ENCODE measurements around the gene CCDC182.

Gene CCDC182

DNA sequence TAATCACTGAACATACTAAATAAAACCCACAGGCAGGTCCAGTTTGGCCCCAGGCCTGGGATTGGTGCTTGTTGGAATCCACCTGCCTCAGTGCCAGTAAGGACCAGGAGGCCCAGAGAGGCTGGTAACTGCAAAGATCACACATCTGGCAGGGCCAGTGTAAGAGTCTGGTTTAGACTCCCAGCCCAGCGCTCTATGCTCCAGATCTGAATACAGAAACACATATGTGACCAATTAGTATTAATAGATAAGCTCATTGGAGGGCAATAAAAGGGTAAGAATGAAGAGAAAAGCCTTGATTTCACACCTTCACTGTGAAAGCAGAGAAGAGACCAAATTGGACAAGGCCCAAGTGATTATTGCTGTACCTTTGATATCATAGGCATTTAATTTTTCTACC lies 13.6 kb upstream of the CCDC182 start:
- FAIRE-seq (no peak), DNase-seq (ENCODE audit: insufficient read length, low spot score) (no peak)

DNA sequence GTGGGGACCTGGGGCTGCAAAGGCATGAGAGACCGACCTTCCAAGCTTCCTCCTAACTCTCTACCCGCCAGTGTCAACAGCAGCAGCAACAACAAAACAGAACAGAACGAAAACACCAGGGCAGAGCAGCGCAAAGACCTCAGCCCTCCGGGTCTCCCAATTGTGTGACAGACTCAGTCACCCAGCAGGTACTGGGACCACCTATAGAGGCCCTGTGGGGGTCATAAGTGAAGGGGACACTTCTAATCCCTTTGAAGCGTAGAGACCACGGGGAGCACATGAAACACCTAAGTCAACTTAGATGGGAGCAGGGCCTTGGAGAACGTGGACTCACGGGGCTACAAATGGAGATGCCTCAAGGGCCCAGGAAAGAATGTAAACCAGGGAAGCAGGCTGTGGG lies 12.6 kb upstream of the CCDC182 start:
- no peak for DNase-seq (ENCODE audit: insufficient read length, low spot score)
- no peak for FAIRE-seq

DNA sequence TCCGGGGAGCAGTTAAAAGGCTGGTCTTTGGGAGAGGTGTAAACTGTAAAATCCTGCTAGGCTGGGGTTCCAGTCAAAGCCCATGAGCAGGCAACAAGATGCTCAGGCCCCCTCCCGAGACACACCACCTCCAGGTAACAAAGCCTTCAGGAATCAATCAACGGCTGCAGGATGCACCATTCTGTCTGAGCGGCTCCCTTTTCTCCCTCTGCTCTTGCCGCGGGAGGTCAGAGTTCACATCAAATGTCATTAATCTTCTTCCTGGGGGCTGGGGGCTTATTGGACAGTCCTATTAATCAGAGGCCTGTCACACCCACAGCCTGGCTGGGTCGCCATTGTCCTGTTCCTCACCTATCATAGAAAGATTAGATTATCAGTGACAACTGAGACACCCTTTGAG lies 11.9 kb upstream of the CCDC182 start:
- no peak for DNase-seq (ENCODE audit: insufficient read length, low spot score)
- no peak for FAIRE-seq

DNA sequence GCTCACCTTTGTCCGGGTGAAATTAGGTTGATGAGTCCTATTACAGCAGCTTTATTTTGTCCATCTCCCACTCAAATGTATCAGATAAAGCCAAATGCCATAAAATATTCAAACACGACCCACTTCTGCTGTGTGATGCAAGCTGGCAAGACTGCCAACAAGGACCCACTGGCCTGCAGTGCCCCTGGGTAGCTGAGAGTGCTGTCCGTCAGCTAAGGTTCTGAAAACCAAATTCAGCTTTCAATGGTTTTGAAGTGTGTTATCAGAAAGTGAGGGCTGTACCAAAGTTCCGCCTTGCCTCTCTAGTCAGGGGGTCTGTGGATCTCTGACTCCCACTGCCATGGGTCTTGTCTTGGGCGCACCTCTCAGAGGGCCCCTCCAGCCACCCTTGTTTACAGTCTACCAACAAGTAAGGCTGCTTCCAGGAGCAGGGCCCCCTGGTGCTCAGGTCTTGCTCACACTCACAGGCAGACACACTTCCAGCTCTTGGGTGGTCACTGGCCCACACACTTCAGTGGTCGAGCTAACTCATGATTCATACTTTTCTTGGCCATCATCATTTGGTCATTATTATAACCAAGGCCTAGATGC lies 10.5 kb upstream of the CCDC182 start:
- no peak for FAIRE-seq
- DNase-seq (ENCODE audit: insufficient read length, low spot score) = no peak

DNA sequence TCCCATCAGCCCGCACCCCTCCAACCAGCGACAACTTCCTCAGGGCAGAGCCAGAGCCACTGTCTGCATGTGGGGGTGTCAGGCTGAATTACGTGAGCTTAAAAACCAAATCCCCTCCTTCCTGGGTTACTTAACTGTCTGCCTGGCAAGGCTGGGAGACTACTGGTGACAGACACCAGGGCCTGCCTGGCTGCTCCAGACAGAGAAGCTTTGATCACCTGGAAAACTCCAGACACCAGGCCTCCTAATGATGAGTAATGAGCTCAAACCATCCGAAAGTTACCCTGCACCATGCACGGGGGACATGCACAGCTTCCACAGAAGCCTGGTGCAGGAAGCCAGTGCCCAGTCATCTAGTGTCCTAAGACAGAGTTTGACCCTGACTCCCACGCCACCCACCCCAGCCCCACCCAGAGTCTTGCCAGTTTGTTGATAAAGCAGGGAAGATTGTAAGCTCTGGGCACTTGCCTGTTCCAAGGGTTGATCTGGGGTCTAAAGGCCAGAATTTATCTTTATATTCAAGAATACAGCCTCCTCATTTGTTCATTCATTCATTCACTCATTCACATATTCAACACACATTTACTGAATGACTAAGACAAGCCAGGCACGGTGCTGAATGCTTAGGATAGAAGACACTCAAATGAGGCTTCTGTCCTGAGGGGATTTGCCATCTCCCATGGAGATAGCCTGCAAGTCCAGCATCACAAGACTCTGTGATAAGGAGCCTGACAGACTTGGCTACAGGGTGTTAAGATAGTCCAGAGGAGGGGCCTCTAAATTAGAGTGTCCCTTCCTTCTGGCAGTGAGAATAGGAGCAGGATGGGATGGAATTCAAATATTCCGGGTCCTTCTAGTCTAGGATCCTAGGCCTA lies 7.2 kb upstream of the CCDC182 start:
- FAIRE-seq = no peak
- DNase-seq (ENCODE audit: insufficient read length, low spot score) = no peak

DNA sequence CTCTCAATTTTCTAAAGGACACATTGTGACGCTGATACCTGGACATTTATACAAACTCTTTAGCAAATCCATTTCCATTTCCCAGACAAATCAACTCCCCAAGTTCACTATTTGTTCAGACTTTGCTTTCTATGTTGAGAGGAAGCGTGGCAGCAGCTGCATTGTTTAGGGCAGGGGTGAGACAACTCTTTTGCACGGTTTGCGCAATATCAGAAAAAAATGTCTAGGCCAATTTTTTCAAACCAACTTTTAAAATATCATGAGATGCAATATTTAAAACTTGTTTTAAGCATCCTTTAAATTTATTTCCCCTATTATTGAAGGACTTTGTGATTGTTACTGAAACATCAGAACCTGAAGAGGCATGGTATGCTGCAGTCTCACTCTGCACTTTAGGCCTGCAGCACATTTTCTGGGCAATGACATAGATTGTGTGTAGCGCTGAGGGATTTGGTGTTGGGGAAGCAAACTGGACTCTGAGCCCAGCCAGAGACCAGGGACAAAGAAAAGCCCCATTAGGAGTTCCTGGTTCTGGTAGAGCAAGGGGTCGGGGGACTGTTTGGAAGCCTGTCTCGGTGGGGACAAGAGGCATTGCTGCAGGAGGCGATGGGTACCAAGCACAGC lies 6.4 kb upstream of the CCDC182 start:
- DNase-seq (ENCODE audit: insufficient read length, low spot score) (no peak), FAIRE-seq (no peak)

DNA sequence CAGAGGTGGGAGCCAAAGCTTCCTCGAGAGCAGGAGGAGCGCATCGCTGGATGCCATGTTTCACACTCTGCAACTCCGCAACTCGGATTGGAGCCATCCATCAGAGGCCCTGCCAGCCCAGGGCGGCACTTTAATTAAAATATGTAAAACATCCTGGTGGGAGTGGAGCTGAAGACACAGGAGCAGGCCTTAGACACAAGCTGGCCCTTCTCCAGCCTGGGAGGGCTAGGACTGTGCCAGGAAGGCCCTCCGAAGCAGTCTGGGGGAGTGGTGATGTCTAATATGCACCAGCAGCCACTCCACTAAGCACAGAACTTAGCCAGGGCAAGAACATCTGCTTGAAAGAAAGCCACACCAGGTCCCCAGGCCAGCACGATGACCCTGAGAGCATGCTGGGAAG lies 5.8 kb upstream of the CCDC182 start:
- no peak for DNase-seq (ENCODE audit: insufficient read length, low spot score)
- no peak for FAIRE-seq

DNA sequence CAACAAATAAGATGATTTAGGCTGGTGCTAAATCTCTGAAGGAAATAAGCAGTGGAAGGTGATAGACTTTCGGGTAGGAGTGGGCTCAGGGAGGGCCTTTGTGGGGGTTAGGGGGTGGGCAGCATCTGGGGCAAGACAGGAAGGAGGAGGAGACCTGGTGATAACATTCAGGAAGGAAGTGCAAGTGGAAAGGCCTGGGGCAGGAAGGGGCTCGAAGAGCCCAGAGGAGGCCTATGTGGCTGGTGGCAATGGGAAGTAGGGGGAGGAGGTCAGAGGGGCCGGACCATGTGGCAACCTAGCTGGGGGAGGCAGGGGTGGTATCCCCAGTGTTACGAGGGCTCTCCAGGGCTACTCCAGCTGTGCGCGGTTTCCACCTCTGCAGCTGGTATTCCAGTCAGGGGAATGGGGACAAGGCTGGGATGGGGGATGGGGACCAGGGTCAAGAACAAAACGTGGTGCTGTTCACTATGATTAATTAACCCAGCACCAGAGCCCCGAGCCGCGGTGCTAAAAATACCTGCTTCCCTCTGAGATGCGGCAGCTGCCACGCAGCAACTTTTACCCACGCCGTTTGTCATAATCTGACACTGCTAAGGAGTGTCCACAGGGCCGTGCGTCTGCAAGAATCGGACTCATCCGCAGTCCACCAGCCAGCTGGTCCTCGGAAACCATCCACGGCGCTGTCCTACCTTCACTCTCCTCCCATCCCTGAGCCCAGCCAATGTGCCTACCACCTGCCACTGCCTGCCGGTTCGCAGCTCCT lies 5.2 kb upstream of the CCDC182 start:
- no peak for FAIRE-seq
- no peak for DNase-seq (ENCODE audit: insufficient read length, low spot score)

DNA sequence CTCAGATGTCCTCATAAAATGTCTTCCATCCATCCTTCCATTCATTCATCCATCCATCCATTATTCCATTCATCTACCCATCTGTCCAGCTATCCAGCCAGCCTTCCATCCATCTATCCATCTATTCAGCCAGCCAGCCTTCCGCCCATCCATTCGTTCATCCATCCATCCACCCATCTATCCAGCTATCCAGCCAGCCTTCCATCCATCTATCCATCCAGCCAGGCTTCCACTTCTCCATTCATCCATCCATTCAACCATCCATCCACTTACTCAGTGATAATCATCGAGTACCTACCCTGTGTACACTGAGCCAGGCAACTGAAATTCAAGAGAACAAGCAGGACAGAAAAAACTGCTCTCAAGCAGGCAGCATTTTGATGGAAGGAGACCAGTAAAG lies 4.6 kb upstream of the CCDC182 start:
- FAIRE-seq = no peak
- DNase-seq (ENCODE audit: insufficient read length, low spot score) = no peak

DNA sequence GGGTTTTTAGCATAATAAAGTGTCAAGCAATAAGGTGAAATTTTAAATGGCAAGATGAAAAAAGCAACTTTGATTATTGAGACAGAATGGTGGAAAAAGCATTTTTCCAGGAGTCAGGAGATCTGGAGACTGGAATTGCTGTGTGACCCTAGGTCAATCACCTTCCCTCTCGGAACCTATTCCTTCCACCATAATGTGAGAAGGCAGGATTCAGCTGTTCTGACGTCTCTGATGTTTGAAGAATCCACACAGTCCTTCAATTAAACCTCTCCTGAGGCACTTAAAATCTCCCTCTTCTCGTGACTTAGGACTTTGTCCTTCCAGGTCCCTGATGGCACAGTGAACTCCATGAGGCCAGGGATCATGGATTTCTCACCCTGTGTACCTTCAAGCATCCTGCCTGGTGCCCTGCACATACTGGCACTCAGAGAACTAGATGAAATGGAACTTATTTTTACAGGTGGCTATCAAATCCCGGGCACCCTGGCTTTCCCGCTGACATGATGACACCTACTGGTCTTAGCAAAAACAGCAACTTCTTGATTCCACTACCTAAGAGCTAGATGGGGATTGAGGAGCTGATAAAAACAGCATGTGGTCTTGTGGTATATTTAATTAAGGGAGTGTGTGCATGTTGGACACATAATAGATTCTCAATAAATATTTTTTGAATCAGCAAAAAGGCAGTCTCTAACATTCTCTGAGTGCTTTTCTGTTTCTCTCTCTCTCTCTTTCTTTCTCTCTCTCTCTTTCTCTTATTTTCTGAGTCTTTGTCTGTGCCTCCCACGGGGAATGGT lies 2.3 kb upstream of the CCDC182 start:
- peak; percentile 44 for DNase-seq (ENCODE audit: insufficient read length, low spot score)
- peak; percentile 69 for FAIRE-seq

DNA sequence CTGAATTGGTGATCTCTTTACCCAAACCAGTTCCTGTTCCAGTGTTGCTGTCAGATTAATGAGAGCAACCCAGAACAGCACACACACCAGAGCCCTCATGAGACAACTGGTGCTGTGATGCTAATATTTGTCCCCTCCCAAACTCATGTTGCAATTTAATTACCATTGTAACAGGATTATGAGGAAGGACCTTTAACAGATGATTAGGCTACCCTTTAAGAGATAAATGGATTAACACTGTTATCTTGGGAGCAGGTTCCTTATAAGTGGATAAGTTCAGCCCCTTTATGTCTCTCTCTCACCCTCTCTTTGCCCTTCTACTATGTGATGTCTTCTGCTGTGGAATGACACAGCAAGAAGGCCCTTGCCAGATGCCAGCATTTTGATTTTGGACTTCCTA lies 1.1 kb upstream of the CCDC182 start:
- DNase-seq (ENCODE audit: insufficient read length, low spot score) (no peak), FAIRE-seq (no peak)

DNA sequence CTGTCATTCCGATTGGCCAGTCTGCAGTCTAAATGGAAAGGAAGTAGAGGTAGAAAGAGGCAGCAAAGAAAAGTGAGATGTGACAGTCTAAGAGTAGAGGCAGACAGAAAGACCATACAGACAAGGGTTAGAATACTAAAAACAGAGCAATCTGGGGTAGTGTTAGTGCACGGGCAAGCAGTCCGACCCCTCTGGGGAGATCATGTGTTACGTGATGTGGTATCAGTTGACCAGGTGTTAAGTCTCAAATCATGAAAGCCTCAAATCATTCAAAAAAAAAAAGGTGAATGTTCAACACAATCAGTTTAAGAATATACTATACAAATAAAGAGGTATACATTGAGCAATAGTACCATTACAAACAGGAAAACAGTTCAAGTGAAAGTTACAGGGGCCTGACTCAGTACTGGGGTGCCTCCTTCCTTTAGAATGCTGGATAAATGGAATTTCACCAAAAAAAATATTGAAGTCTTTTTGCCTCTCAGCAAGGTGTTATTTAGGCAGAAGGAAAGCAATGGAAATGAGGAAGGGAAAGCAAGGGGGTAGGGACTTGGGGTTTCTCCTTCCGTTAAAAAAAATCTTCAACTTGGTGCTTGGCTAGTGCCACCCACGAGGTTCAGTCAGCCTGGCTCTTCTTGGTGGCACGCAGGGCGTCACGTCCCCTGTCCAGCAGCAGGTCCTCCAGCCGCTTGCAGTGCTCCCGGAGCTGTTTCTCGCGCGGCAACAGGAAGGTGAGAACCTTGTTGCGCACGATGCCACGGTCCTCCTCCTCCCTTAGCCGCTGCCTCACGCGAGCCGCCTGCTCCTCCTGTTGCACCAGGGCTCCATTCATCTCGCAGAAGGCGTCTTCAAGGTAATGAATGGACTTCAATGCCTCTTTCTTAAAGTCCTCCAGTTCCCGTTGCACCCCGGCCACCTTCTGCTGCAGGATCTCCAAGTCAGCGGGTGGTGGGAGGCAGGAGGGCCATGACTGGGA lies 616 bp downstream of the CCDC182 start:
- DNase-seq (ENCODE audit: insufficient read length, low spot score) = no peak
- no peak for FAIRE-seq

DNA sequence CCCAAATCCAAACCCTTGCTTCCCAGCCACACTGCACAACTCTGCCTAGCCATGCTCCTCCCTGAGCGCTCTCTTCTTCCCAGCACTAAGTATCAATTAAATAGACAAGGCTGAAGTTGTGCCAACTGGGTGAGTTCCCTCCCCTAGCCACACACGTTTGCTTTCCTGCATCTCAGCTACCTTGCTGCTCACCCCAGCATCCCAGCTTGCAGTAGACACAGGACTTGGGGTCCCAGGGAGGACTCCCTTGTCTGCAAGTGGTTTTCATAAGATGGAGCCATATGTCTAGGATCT lies 4.9 kb downstream of the CCDC182 start:
- no peak for DNase-seq (ENCODE audit: insufficient read length, low spot score)
- FAIRE-seq = no peak

DNA sequence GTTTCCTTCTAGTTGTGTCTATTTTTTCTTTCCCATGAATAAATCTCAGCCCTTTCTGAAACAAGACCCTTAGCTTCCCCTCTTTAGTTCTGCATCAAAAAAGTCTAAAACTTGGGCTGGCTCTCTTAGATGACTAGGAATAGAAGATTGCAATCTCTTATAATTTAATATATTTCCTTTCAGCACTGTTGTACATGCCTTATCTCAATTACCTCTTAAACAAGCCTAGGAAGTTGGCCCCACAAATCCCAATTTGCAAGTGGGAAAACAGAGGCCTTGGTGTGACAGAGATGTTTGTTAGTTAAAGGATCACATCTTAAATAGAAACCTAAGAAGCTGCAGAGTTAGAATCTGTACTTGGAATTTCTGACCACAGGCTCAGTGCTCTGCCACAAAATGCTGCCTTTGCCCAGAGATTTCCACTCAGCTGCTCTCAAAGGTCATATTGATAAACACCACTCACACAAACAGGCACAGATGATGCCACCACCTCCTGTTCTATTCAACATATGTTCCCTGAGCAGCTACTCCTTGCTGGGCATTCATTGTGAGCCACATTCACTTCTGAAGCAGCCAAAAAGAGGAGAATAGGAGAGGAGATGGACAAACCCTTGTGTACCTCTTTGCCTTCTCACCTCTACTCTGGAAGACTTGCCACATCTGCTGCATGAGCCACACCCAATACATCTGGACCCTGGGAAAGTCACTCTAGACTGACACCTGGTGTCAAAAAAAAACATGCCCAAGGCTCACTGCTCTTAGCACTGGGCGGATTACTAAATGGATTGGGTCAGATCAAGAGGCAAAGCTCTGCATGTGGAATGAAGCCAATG lies 5.5 kb downstream of the CCDC182 start:
- DNase-seq (ENCODE audit: insufficient read length, low spot score) (peak; percentile 19), FAIRE-seq (peak; percentile 91)

DNA sequence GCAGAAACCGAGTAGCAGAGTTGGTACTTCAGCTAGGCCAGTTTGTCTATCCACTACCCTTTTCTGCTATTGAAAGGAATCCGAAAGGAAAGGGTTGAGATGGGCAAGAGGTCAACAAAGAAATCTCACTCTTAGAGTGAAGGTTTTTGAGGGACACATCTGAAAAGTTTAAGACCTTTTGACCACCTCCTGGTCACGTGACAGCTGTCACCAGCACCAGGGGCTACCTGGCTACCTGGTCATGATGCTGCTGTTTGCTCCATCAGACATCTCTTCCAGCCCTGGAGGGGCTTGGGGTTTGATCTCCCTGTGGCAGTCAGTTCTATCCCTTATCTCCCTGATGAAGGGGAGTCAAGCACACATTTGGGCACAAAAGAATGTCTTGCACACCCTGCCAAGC lies 7.6 kb downstream of the CCDC182 start:
- no peak for FAIRE-seq
- DNase-seq (ENCODE audit: insufficient read length, low spot score) = no peak

DNA sequence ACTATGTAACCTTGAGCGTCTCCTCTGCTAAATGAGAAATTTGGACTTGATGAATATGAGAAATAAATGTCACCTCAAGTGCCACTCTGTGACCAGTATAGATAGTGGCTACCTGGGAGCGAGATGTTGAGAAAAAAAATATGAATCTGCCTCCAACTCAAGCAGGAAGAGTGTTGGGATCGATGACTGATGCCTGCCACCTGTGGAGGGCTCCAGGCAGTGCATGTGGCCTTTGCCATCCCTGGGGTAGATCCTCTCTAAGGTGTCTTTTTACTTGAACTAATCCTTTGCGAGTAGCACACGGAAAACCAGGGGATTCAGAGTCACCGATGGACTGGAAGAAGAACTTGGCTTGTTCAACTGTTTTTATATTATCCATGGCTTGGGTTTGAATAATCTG lies 9.4 kb downstream of the CCDC182 start:
- FAIRE-seq (peak; percentile 74), DNase-seq (ENCODE audit: insufficient read length, low spot score) (no peak)

DNA sequence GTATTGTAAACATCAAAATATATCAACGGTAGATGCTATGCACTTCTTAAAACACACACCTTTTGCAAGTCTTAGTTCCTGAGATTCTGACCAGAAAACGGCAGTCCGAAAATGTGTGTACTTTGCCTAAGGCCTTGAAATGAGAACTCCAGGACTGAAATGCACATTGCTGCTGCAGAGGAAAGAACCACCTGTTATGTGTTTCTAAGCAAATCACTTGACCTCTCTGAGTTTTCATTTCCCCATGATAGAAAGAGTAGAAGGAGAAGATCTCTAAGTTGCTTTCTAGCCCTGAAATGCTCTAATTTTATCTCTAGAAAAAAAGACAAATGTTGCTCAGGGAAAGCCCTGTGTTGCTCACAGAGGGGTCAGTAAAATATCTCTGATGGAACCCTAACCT lies 9.9 kb downstream of the CCDC182 start:
- peak; percentile 71 for FAIRE-seq
- DNase-seq (ENCODE audit: insufficient read length, low spot score) = no peak

DNA sequence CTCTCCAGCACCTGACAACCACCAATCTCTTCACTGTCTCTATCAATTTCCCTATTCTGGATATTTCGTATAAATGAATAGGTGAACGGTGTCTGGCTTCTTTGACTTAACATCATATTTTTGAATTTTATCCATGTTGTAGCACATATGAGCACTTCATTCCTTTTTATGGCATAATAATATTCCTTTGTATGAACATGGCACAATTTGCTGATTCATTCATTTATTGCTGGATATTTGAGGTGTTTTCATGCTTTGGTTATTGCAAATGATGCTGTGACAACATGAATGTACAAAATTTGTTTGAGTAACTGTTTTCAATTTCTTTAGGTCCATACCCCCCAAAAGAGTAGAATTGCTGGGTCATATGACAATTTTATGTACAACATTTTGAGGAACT lies 12.0 kb downstream of the CCDC182 start:
- no peak for FAIRE-seq
- DNase-seq (ENCODE audit: insufficient read length, low spot score) = no peak

DNA sequence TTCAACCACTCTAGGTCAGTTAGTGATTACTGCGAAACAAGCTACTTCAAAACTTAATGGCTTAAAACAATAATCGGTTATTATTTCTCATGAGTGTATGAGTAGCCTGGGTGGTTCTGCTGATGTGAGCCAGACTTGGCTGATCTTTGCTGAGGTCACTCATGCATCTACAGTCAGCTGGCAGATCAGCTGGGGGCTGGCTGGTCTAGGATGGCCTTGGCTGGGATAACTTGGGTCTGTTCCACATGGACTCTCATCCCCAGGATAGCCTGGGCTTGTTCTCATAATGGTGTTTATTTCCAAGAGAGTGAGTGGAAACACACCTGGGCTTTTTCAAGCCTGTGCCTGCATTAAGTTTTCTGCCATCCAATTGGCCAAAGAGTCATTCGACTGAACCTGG lies 13.0 kb downstream of the CCDC182 start:
- FAIRE-seq (no peak), DNase-seq (ENCODE audit: insufficient read length, low spot score) (no peak)
